HepG2 (cell line): Measurements from ENCODE around the gene PSRC1. TPM values are rescaled to one million over a fixed set of nuclear protein-coding genes. Genes with fewer than 3 reads are reported as not detected.

Experiments used
- ATAC-seq: fragments of 200-7000 bp; cut with Tn5 transposase; 3 replicates; pipeline ENCODE4 v1.9.1; 2020; ENCODE audit warnings: mild to moderate bottlenecking, moderate library complexity
- BruUV-seq: library from RNA; stranded (reverse); fragments of 400-500 nt; replicated peaks from 2 replicates; lab custom pipeline; 2021; lab: Mats Ljungman, UMichigan
- CTCF ChIA-PET: fragments of 300-600 bp; formaldehyde crosslinking; extraction: SDS; loops from one replicate; lab custom pipeline; 2021; ENCODE audit warnings: low total read pairs, inconsistent platforms, low intra/inter-chr PET ratio; lab: Yijun Ruan, JAX
- POLR2A ChIA-PET: fragments of 350-600 bp; sonication (Branson Sonifier 250); formaldehyde crosslinking; loops from one replicate; lab custom pipeline; 2020; ENCODE audit warnings: antibody characterized with exemption, inconsistent platforms; lab: Yijun Ruan, JAX
- DNase-seq: peaks from one replicate; pipeline ENCODE4 v3.0.0-alpha.2; 2015; ENCODE audit warnings: low spot score
- FAIRE-seq: peaks from 3 replicates; lab custom pipeline; 2011; peaks lifted over from hg19 to GRCh38; lab: Jason Lieb, UNC
- H2AFZ ChIP-seq: one replicate; pipeline ENCODE4 v1.6.1; 2011; ENCODE audit warnings: low read length, inconsistent platforms
- H3K27ac ChIP-seq: fragments of 300-600 bp; 3 replicates; pipeline ENCODE4 v1.8.0; 2011; ENCODE audit warnings: mixed run types, mild to moderate bottlenecking, mixed read lengths, low read length, inconsistent platforms; ENCODE audit not compliant: insufficient read depth; ENCODE audit errors: extremely low read length
- H3K27me3 ChIP-seq, 2 experiments: fragments of 200-600 bp in 1 of 2; 2 replicates in 1 of 2; 3 replicates in 1 of 2; pipeline versions ENCODE4 v1.6.0 to v1.8.0; 2011; ENCODE audit warnings: low read length in 2 of 2, mild to moderate bottlenecking in 2 of 2, moderate library complexity in 2 of 2, inconsistent platforms in 1 of 2; ENCODE audit not compliant: insufficient read depth in 2 of 2, control insufficient read depth in 1 of 2
- H3K36me3 ChIP-seq, 2 experiments: fragments of 200-600 bp in 1 of 2; replicated peaks in 1 of 2; 2 replicates in 1 of 2; 3 replicates in 1 of 2; pipeline versions ENCODE4 v1.5.1 to v1.8.0; 2011; ENCODE audit warnings: low read length in 2 of 2, inconsistent platforms in 1 of 2; ENCODE audit not compliant: insufficient read depth in 2 of 2, control insufficient read depth in 1 of 2
- H3K4me1 ChIP-seq: 2 replicates; pipeline ENCODE4 v1.5.1; 2012; ENCODE audit warnings: low read length, inconsistent platforms; ENCODE audit not compliant: insufficient read depth
- H3K4me2 ChIP-seq: 2 replicates; pipeline ENCODE4 v1.6.0; 2011; ENCODE audit warnings: low read depth, low read length, inconsistent platforms
- H3K4me3 ChIP-seq, 3 experiments: fragments of 200-600 bp in 1 of 3; sonication (generic), shearing (Covaris generic) in 1 of 3; replicated peaks in 1 of 3; 2 replicates each; pipeline ENCODE4 v1.5.1; 2011 to 2016; ENCODE audit warnings: low read length in 3 of 3, inconsistent platforms in 2 of 3, low read depth in 2 of 3, mild to moderate bottlenecking in 2 of 3, control low read depth in 1 of 3, mixed read lengths in 1 of 3; ENCODE audit not compliant: insufficient read depth in 1 of 3
- H3K79me2 ChIP-seq: one replicate; pipeline ENCODE4 v1.6.1; 2011; ENCODE audit warnings: low read length, inconsistent platforms; ENCODE audit not compliant: insufficient read depth
- H3K9ac ChIP-seq: 2 replicates; pipeline ENCODE4 v1.6.0; 2011; ENCODE audit warnings: mild to moderate bottlenecking, low read depth, low read length, inconsistent platforms; ENCODE audit not compliant: insufficient read depth
- H3K9me3 ChIP-seq: 2 replicates; pipeline ENCODE4 v1.5.1; 2012; ENCODE audit warnings: mild to moderate bottlenecking, low read length
- H4K20me1 ChIP-seq: 2 replicates; pipeline ENCODE4 v1.6.0; 2011; ENCODE audit warnings: inconsistent platforms, mild to moderate bottlenecking, low read length, moderate library complexity; ENCODE audit not compliant: insufficient read depth
- POLR2G ChIP-seq: fragments of 200-400 bp; formaldehyde crosslinking; IDR thresholded peaks from 2 replicates; pipeline ENCODE4 v1.6.1; 2018; ENCODE audit warnings: mild to moderate bottlenecking, low read depth, low read length, moderate library complexity
- ZNF124 ChIP-seq: sonication (generic); formaldehyde crosslinking; IDR thresholded peaks from 2 replicates; pipeline ENCODE4 v1.4.0; 2020; ENCODE audit warnings: missing genetic modification reagents
- ZNF30 ChIP-seq: sonication (generic); formaldehyde crosslinking; IDR thresholded peaks from 2 replicates; pipeline ENCODE4 v1.5.0; 2020; ENCODE audit warnings: mild to moderate bottlenecking, missing genetic modification reagents
- ZNF563 ChIP-seq: sonication (generic); formaldehyde crosslinking; IDR thresholded peaks from 2 replicates; pipeline ENCODE4 v1.8.0; 2022; ENCODE audit warnings: mild to moderate bottlenecking, moderate library complexity, missing genetic modification reagents
- WGBS: methylation state at CpG from one replicate; pipeline ENCODE4 v1.1.6; 2017; ENCODE audit warnings: low lambda C conversion rate; 5-methylcytosine and 5-hydroxymethylcytosine counted together
- in situ Hi-C: cut with HindIII; loops from 2 replicates; pipeline ENCODE4 v1.10.0; 2017; ENCODE audit warnings: low pct_unique_long_range_greater_than_20kb; ENCODE audit not compliant: extremely low pct_ligation_motif_present
- intact Hi-C: fragments of 100-400 bp; cut with micrococcal nuclease; formaldehyde crosslinking; loops from one replicate; pipeline ENCODE4 v1.10.0; 2022; ENCODE audit not compliant: unreplicated experiment
- polyA plus RNA-seq, 8 experiments: library from polyadenylated mRNA; depleted of rRNA in 3 of 8; stranded (reverse) in 7 of 8; unstranded in 1 of 8; fragments of >200 nt; fragmentation: Illumina TruSeq in 4 of 8; extraction: Trizol in 4 of 8; gene quantifications; 2 replicates each; pipeline versions ENCODE4 v1.2.1 to v1.2.3, GENCODE V29; 2011 to 2016; ENCODE audit warnings: low read depth in 4 of 8, missing spikeins in 1 of 8, mixed read lengths in 1 of 8; ENCODE audit not compliant: insufficient read depth in 1 of 8
- total RNA-seq, 5 experiments: library from RNA; depleted of rRNA; stranded (reverse); fragments of >200 nt; fragmentation: Illumina TruSeq; extraction: Trizol; gene quantifications; 2 replicates each; pipeline ENCODE4 v1.2.3, GENCODE V29; 2016; ENCODE audit warnings: low read depth in 1 of 5
- TF ChIP-seq, protein P1 (sequence below): sonication (generic); formaldehyde crosslinking; IDR thresholded peaks from 2 replicates; pipeline ENCODE4 v1.4.0; 2020; ENCODE audit warnings: missing genetic modification reagents

Gene PSRC1
- total and polyA plus RNA-seq, 2 of the 13 experiments (the other 11 are each of a cell fraction or from before 2014, with no cell fraction given): 28.6 to 30.3 TPM

DNA sequence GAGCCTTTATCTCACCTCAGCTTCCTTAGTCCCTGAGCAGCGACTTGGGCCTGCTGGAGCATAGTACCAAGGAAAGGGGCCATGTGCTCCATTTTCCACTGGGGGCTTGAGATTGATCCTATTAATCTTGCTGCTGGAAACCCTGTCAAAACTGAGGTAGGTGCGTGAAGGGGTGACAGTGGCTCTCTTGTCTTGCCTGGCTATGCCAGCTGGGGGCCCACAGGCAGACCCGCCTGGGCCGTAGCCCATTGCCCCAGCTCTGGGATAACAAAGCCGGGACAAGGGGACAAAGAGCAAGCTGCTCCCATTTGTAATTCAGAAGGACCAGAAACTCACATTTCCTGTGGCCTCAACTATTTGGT lies 43.9 kb downstream of the PSRC1 start:
- FAIRE-seq (no peak), ATAC-seq (no peak), DNase-seq (no peak)
- intact Hi-C loops (loop anchor here (1.0 to 5.0 kb wide), 2 partner anchors 24 to 37 kb away; no protein-coding TSS in a partner anchor), in situ Hi-C loops (no loop called here)
- TF ChIP-seq ZNF124: no peak
- TF ChIP-seq, protein P1, sequence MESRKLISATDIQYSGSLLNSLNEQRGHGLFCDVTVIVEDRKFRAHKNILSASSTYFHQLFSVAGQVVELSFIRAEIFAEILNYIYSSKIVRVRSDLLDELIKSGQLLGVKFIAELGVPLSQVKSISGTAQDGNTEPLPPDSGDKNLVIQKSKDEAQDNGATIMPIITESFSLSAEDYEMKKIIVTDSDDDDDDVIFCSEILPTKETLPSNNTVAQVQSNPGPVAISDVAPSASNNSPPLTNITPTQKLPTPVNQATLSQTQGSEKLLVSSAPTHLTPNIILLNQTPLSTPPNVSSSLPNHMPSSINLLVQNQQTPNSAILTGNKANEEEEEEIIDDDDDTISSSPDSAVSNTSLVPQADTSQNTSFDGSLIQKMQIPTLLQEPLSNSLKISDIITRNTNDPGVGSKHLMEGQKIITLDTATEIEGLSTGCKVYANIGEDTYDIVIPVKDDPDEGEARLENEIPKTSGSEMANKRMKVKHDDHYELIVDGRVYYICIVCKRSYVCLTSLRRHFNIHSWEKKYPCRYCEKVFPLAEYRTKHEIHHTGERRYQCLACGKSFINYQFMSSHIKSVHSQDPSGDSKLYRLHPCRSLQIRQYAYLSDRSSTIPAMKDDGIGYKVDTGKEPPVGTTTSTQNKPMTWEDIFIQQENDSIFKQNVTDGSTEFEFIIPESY: peak; percentile 15; the same call in 1 of the 2 replicates
- Histone ChIP-seq H3K9ac (no peak overlapping the region), H3K27me3 (0 out of 5 replicates have a peak, but pooled peaks cover 0 to 3% of the 10 kb centered on the region in 2 experiments), H4K20me1 (no peaks in the 10 kb centered on the region; the same call in 1 of the 2 replicates), H3K4me3 (no peak overlapping the region), H2AFZ (no peak overlapping the region), H3K4me2 (no peak overlapping the region), H3K36me3 (peaks cover 19 to 52% of the 10 kb centered on the region in 2 experiments), H3K9me3 (no peaks in the 10 kb centered on the region), H3K27ac (peak overlapping the region; percentile 20), H3K79me2 (no peaks in the 10 kb centered on the region), H3K4me1 (peaks cover 38% of the 10 kb centered on the region)
- ChIA-PET CTCF (interaction anchor here (2.1 kb wide), 1 partner anchor 25 kb away, joined by 13 read pairs; no protein-coding TSS in a partner anchor), POLR2A (interaction anchor here (0.6 to 2.7 kb wide), 9 partner anchors 10 to 244 kb away, joined by 3 to 13 read pairs (median 5); partner anchors contain the start of genes ATXN7L2, SARS1 and SORT1)
- no TSS peak for BruUV-seq
- WGBS: 83% methylated on average over 1 of the region's 5 CpGs

DNA sequence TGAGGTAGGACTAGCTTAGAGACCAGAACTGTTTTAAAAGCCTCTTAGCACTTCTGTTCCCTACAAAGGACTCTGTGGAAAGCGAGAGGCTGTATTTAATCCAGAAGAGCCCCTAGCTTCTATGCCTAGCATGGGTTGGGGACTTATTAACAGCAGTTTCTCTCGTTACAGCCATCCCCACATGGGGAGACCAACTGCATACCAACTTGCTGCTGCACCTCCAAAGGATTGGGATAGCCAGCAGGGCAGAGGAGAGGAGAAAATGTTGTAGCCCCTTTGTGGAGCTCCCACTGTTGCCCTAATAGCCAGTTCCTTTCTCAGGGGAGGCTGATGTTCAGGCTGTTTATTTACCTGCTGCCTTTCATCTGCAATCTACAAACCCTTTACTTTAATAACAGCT lies 44.6 kb downstream of the PSRC1 start:
- H3K9me3 ChIP-seq: no peaks in the 10 kb centered on the region
- peaks cover 38% of the 10 kb centered on the region for H3K4me1 ChIP-seq
- CTCF ChIA-PET: no interaction called here
- FAIRE-seq: no peak
- 0 out of 5 replicates have a peak, but pooled peaks cover 0 to 3% of the 10 kb centered on the region in 2 experiments for H3K27me3 ChIP-seq
- H3K9ac ChIP-seq: no peak overlapping the region
- ATAC-seq: no peak
- POLR2A ChIA-PET: interaction anchor here (2.2 to 2.7 kb wide), 3 partner anchors 24 to 160 kb away, joined by 7 to 13 read pairs (median 11); partner anchors contain the start of genes SARS1 and SORT1
- TSS peak; percentile 29 for BruUV-seq
- in situ Hi-C loops (no loop called here), intact Hi-C loops (loop anchor here (5.0 kb wide), 1 partner anchor 36 kb away; no protein-coding TSS in a partner anchor)
- H3K27ac ChIP-seq: no peak overlapping the region
- no peaks in the 10 kb centered on the region for H3K79me2 ChIP-seq
- no peak overlapping the region for H2AFZ ChIP-seq
- no peak overlapping the region for H3K4me3 ChIP-seq
- 100% methylated on average over 1 of the region's 2 CpGs for WGBS
- no peaks in the 10 kb centered on the region; the same call in 1 of the 2 replicates for H4K20me1 ChIP-seq
- TF ChIP-seq POLR2G: 0 out of 2 replicates have a peak, but pooled peaks have one; percentile 11
- no peak for TF ChIP-seq ZNF30 (CRISPR knock-in tag)
- no peak for TF ChIP-seq ZNF563 (CRISPR knock-in tag)
- no peak overlapping the region for H3K4me2 ChIP-seq
- no peak for DNase-seq
- H3K36me3 ChIP-seq: peaks cover 19 to 55% of the 10 kb centered on the region in 2 experiments
